ENCODE measurements around the gene TRPC3. TPM values are rescaled to one million over a fixed set of nuclear protein-coding genes. Genes with fewer than 3 reads are reported as not detected.

TRPC3 gene
- total and polyA plus RNA-seq, 2 of the 8 experiments (the other 6 are each of a cell fraction or from before 2014, with no cell fraction given), result 0.37 to 0.41 TPM

- TF ChIP-seq, protein P1, sequence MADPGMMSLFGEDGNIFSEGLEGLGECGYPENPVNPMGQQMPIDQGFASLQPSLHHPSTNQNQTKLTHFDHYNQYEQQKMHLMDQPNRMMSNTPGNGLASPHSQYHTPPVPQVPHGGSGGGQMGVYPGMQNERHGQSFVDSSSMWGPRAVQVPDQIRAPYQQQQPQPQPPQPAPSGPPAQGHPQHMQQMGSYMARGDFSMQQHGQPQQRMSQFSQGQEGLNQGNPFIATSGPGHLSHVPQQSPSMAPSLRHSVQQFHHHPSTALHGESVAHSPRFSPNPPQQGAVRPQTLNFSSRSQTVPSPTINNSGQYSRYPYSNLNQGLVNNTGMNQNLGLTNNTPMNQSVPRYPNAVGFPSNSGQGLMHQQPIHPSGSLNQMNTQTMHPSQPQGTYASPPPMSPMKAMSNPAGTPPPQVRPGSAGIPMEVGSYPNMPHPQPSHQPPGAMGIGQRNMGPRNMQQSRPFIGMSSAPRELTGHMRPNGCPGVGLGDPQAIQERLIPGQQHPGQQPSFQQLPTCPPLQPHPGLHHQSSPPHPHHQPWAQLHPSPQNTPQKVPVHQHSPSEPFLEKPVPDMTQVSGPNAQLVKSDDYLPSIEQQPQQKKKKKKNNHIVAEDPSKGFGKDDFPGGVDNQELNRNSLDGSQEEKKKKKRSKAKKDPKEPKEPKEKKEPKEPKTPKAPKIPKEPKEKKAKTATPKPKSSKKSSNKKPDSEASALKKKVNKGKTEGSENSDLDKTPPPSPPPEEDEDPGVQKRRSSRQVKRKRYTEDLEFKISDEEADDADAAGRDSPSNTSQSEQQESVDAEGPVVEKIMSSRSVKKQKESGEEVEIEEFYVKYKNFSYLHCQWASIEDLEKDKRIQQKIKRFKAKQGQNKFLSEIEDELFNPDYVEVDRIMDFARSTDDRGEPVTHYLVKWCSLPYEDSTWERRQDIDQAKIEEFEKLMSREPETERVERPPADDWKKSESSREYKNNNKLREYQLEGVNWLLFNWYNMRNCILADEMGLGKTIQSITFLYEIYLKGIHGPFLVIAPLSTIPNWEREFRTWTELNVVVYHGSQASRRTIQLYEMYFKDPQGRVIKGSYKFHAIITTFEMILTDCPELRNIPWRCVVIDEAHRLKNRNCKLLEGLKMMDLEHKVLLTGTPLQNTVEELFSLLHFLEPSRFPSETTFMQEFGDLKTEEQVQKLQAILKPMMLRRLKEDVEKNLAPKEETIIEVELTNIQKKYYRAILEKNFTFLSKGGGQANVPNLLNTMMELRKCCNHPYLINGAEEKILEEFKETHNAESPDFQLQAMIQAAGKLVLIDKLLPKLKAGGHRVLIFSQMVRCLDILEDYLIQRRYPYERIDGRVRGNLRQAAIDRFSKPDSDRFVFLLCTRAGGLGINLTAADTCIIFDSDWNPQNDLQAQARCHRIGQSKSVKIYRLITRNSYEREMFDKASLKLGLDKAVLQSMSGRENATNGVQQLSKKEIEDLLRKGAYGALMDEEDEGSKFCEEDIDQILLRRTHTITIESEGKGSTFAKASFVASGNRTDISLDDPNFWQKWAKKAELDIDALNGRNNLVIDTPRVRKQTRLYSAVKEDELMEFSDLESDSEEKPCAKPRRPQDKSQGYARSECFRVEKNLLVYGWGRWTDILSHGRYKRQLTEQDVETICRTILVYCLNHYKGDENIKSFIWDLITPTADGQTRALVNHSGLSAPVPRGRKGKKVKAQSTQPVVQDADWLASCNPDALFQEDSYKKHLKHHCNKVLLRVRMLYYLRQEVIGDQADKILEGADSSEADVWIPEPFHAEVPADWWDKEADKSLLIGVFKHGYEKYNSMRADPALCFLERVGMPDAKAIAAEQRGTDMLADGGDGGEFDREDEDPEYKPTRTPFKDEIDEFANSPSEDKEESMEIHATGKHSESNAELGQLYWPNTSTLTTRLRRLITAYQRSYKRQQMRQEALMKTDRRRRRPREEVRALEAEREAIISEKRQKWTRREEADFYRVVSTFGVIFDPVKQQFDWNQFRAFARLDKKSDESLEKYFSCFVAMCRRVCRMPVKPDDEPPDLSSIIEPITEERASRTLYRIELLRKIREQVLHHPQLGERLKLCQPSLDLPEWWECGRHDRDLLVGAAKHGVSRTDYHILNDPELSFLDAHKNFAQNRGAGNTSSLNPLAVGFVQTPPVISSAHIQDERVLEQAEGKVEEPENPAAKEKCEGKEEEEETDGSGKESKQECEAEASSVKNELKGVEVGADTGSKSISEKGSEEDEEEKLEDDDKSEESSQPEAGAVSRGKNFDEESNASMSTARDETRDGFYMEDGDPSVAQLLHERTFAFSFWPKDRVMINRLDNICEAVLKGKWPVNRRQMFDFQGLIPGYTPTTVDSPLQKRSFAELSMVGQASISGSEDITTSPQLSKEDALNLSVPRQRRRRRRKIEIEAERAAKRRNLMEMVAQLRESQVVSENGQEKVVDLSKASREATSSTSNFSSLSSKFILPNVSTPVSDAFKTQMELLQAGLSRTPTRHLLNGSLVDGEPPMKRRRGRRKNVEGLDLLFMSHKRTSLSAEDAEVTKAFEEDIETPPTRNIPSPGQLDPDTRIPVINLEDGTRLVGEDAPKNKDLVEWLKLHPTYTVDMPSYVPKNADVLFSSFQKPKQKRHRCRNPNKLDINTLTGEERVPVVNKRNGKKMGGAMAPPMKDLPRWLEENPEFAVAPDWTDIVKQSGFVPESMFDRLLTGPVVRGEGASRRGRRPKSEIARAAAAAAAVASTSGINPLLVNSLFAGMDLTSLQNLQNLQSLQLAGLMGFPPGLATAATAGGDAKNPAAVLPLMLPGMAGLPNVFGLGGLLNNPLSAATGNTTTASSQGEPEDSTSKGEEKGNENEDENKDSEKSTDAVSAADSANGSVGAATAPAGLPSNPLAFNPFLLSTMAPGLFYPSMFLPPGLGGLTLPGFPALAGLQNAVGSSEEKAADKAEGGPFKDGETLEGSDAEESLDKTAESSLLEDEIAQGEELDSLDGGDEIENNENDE (IDR thresholded peaks at IDR 0.05; ENCODE audit: insufficient replicate concordance, low read length), result no peak
- TF ChIP-seq SP1 (IDR thresholded peaks at IDR 0.05; ENCODE audit: low read depth, low read length) (peak; percentile 49; the same call in 1 of the 2 replicates), NANOG (IDR thresholded peaks at IDR 0.05; ENCODE audit: insufficient read depth, low read depth, low read length, poor library complexity, severe bottlenecking) (no peak), KDM5A (IDR thresholded peaks at IDR 0.05; ENCODE audit: low read length) (0 out of 2 replicates have a peak, but pooled peaks have one; percentile 45), TEAD4 (IDR thresholded peaks at IDR 0.05; ENCODE audit: low read depth, low read length) (no peak), CTCF (IDR thresholded peaks at IDR 0.05; ENCODE audit: control extremely low read depth in 1 of 3, insufficient read depth in 1 of 3, low read depth in 1 of 3, low read length in 3 of 3) (no peak)
Observed at GRCh38 chr4:121869841-121870822, 81.7 kb downstream of the TRPC3 start, which contains the start of gene BBS7 (continued).
